Measurements from ENCODE around the gene SLFN11.
"Not testable (repeated sequence)": the region's sequence is repeated elsewhere in the genome, so short reads cannot be mapped to it uniquely, and the experiment has no call there.

Gene SLFN11

DNA sequence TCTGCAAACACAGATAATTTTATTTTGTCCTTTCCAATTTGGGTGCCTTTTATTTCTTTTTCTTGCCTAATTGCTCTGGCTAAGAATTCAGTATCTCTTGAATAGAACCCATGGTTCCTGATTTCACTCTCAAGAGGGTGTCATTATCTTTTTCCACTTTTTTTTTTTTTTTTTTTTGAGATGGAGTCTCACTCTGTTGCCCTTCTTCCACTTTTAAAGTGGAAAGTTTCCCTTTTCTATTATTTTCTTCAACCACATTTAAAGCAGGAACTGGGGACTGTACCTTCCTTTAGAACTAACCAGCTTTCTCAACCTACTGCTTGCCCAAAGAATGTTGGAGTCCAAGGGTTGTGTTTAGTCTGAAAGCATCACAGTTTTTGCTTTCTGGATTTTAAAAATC is 31.1 kb downstream of the SLFN11 start:
- H3K27me3 Mint-ChIP-seq, result no peaks in the 10 kb centered on the region
- H3K4me1 Mint-ChIP-seq, result peaks cover 26 to 49% of the 10 kb centered on the region in 2 donors
- peaks cover 0 to 9% of the 10 kb centered on the region in 2 donors for H3K36me3 Mint-ChIP-seq
- no peak for DNase-seq
- H3K27ac Mint-ChIP-seq, result peak overlapping the region; percentile 84
- peak; percentile 53 to 67 for ATAC-seq (replicated peaks)
- H3K9me3 Mint-ChIP-seq, result peaks cover 7% of the 10 kb centered on the region in 2 donors
- H3K4me3 Mint-ChIP-seq, result peak overlapping the region; percentile 66 to 68

DNA sequence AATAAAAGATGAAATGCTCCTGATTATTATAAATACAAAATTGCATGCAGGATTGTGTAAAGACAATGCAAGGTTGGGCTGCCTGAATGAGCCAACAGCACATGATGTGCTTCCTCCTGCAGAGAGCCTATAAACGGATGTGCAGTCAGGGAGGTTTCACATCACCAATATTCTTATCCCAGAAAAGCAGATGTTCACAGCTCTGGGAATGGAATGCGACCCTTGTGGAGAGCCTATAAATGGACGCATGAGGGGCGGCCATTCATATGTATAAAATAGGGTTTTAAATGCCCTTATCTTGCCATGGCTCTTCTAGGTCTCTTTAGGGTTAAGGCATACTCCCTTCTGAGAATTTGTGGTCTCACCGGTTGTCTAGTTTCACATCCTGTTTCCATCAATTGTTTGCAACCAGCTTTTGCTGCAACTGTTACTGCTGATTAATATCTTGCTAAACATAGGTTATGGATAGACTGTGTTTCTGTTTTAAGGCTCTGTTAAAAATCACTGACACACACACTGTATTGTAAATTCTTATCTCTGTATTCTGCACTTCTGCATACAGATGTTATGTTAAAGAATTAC is 31.9 kb downstream of the SLFN11 start:
- ATAC-seq (replicated peaks) (peak; percentile 44 to 52), DNase-seq (peak; percentile 73)
- peaks cover 0 to 9% of the 10 kb centered on the region in 2 donors for H3K36me3 Mint-ChIP-seq
- peaks cover 22 to 42% of the 10 kb centered on the region in 2 donors for H3K4me1 Mint-ChIP-seq
- peaks cover 7% of the 10 kb centered on the region in 2 donors for H3K9me3 Mint-ChIP-seq
- H3K27ac Mint-ChIP-seq, result peak overlapping the region; percentile 84
- peak overlapping the region; percentile 59 to 66 for H3K4me3 Mint-ChIP-seq
- no peaks in the 10 kb centered on the region for H3K27me3 Mint-ChIP-seq

DNA sequence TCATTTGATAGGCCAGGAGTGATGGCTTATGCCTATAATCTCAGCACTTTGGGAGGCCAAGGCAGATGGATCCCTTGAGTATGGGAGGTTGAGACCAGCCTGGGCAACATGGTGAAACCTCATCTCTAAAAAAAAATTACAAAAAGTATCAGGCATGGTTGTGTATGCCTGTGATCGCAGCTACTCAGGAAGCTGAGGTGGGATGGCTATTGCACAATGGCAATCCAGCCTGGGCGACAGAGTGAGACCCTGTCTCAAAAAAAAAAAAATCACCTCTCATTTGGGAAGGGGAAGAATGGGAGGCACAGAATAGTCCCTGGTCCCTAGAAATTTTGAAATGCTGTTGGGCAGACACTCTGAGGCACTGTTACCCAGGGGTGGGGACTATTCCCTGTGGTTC is 35.2 kb downstream of the SLFN11 start:
- DNase-seq, result no peak
- H3K27me3 Mint-ChIP-seq, result peaks cover 0 to under 1% of the 10 kb centered on the region in 2 donors
- peaks cover 16 to 25% of the 10 kb centered on the region in 2 donors for H3K4me1 Mint-ChIP-seq
- peaks cover 7% of the 10 kb centered on the region in 2 donors for H3K9me3 Mint-ChIP-seq
- no peak for ATAC-seq (replicated peaks)
- H3K36me3 Mint-ChIP-seq, result peaks cover under 1 to 9% of the 10 kb centered on the region in 2 donors
- H3K27ac Mint-ChIP-seq, result no peak overlapping the region
- no peak overlapping the region for H3K4me3 Mint-ChIP-seq

DNA sequence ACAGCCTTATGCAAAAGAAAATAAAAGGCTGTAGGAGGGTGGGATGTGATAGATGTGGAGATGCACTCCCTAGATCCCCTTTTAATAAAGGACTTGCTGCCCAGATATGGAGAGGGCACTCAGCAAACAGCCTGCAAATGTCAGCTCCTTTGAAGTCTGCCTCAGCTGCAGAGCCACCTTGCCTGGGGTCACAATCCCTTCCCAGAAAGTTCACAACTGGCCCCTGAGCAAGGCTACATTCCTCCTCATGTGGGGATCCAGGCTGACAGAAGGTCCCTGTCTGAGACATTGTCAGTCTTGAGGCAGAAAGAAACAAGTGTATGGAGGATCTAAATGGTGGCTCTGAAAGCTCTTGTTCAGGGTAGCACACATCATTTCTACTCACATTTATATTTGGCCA is 36.1 kb downstream of the SLFN11 start:
- no peak for DNase-seq
- ATAC-seq (replicated peaks), result no peak
- Mint-ChIP-seq H3K27me3 (peaks cover 7 to 9% of the 10 kb centered on the region in 2 donors), H3K36me3 (peaks cover 4 to 9% of the 10 kb centered on the region in 2 donors), H3K4me1 (peaks cover 12 to 20% of the 10 kb centered on the region in 2 donors), H3K9me3 (peaks cover 7 to 8% of the 10 kb centered on the region in 2 donors), H3K4me3 (no peak overlapping the region), H3K27ac (no peak overlapping the region)

DNA sequence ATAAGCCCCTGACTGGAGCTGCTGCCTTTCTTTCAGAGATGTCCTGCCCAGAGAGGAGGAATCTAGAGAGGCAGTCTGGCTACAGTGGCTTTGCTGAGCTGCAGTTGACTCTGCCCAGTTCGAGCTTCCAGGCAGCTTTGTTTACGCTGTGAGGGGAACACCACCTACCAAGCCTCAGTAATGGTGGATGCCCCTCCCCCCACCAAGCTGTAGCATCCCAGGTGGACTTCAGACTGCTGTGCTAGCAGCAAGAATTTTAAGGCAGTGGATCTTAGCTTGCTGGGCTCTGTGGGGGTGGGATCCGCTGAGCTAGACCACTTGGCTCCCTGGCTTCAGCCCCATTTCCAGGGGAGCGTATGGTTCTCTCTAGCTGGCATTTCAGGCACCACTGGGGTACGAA is 39.8 kb downstream of the SLFN11 start:
- H3K27ac Mint-ChIP-seq; H3K36me3 Mint-ChIP-seq; H3K9me3 Mint-ChIP-seq; H3K4me3 Mint-ChIP-seq; ATAC-seq (replicated peaks); DNase-seq: not testable (repeated sequence)
- peaks cover 5 to 16% of the 10 kb centered on the region in 2 donors for H3K4me1 Mint-ChIP-seq
- H3K27me3 Mint-ChIP-seq, result peaks cover 10 to 20% of the 10 kb centered on the region in 2 donors

DNA sequence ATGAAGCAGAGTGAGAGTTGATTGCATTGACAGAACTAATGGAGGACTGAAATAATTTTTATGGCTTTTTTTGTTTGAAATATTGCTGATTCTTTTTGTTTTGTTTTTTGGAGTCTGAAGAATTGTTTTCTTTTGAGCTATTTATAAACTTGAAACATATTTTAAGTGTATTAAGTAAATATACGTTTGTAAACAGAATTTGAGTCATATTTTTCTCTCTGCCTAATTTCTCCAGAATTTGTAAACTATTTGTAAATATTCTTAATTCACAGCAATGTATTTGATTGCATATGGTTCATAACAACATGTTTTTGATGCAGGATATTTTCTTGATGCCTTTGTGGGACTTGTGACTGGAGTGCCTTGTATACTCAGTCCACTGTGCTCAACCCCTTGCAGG is 50.7 kb downstream of the SLFN11 start:
- Mint-ChIP-seq H3K9me3 (peaks cover 3 to 12% of the 10 kb centered on the region in 2 donors), H3K27me3 (peaks cover 12 to 13% of the 10 kb centered on the region in 2 donors), H3K4me1 (no peaks in the 10 kb centered on the region), H3K27ac (no peak overlapping the region), H3K36me3 (no peaks in the 10 kb centered on the region), H3K4me3 (no peak overlapping the region)
- ATAC-seq (replicated peaks), result no peak
- DNase-seq, result no peak

DNA sequence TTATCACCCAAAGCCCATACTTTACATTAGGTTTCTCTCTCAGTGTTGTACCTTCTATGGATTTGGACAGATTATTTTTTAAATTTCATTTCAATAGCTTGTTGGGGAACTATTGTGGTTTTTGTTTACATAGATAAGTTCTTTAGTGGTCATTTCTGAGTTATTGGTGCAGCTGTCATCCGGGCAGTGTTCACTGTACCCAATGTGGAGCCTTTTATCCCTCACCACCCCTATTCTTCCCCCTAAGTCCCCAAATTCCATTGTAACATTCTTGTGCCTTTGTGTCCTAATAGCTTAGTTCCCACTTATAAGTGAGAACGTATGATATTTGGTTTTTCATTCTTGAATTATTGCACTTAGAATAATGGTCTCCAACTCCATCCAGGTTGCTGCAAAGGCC is 57.5 kb downstream of the SLFN11 start:
- Mint-ChIP-seq H3K4me1 (peaks cover 15 to 23% of the 10 kb centered on the region in 2 donors), H3K4me3 (no peak overlapping the region), H3K36me3 (no peaks in the 10 kb centered on the region), H3K27ac (no peak overlapping the region), H3K27me3 (peaks cover 16 to 18% of the 10 kb centered on the region in 2 donors), H3K9me3 (no peaks in the 10 kb centered on the region)
- DNase-seq (no peak), ATAC-seq (replicated peaks) (no peak)

DNA sequence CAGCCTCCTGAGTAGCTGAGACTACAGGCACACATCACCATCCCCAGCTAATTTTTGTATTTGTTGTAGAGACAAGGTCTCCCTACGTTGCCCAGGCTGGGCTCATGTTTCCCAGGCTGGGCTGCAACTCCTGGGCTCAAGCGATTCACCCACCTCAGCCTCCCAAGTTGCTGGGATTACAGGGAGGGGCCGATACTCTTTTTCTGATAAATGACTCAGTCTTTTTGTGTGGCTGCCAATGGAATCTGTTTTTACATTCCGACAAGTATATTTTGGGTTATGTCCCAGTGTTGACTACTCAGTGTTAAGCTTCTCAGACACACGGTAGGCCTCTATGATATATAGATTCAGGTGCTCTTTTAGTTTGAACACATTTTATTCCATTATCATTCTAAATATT is 58.1 kb downstream of the SLFN11 start:
- Mint-ChIP-seq H3K9me3 (no peaks in the 10 kb centered on the region), H3K4me3 (no peak overlapping the region), H3K27me3 (peaks cover 16 to 18% of the 10 kb centered on the region in 2 donors), H3K27ac (peak overlapping the region; percentile 22), H3K4me1 (peaks cover 15 to 23% of the 10 kb centered on the region in 2 donors), H3K36me3 (no peaks in the 10 kb centered on the region)
- ATAC-seq (replicated peaks) (no peak), DNase-seq (no peak)

DNA sequence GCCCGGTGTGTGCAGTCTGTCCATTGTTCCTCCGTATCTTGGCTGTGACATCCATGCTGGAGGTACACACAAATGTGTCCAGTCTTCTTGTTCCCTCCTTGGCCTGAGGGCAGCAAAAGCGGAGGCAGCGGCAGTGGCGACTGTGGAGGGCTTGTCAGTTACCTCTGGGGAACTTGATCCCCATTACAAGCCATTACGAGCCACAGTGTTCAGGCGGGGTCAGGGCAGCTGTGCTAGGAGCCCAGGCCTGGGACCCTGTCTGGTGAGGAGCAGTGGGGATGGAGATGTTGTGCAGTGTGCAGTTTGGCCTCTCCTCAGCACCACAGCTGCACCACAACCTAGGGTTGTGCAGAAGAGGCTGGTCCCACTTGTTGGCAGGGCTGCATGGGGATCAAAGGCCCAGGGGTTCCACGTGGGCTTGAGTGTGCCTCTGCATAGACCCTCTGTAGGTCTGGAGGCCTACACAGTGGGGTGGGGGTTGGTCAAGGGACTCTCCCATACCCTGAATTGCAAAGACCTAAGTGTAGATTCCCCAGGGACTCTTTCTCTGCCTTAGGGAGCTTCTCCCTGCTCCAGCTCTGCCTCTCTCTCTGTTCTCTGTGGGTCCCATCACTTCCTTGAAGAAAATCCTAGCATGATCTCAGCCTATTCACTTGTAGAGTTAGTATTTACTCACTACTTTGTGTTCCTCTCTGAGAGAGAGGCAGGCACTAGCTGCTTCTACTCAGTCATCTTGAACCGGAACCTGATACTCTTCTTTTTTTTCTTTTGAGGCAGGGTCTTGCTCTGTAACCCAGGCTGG is 58.8 kb downstream of the SLFN11 start:
- peaks cover 12 to 18% of the 10 kb centered on the region in 2 donors for H3K27me3 Mint-ChIP-seq
- peaks cover 15 to 23% of the 10 kb centered on the region in 2 donors for H3K4me1 Mint-ChIP-seq
- H3K36me3 Mint-ChIP-seq, result no peaks in the 10 kb centered on the region
- peak overlapping the region; percentile 22 for H3K27ac Mint-ChIP-seq
- no peak for DNase-seq
- no peak for ATAC-seq (replicated peaks)
- no peak overlapping the region for H3K4me3 Mint-ChIP-seq
- peaks cover 0 to 3% of the 10 kb centered on the region in 2 donors for H3K9me3 Mint-ChIP-seq

DNA sequence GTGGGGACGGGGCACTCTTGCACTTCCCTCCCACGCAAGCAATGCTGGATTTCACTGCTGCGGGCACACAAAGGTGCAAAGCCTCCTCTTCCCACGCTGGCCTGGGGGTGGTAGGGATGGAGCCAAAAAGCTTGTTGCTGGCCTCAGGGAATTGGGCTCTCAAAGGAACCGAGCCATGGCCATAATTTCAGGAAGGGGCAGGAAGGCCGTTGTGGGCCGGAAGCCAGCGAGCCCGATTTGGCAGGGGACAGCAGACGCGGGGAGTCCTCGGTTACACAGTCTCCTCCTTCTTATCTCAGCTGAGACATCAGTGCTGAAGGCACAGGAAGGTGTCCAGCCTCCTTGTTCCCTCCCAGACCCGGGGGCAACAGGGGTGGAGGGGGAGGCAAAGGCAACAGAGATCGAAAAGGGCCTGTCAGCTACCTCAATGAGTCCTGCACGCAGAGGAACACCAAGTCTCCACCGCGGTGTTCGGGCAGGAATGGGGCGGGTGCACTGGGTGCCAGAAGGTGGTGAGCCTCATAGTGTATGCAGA is 59.5 kb downstream of the SLFN11 start:
- peak overlapping the region; percentile 56 for H3K27ac Mint-ChIP-seq
- H3K4me1 Mint-ChIP-seq, result peaks cover 15 to 23% of the 10 kb centered on the region in 2 donors
- ATAC-seq (replicated peaks), result no peak

DNA sequence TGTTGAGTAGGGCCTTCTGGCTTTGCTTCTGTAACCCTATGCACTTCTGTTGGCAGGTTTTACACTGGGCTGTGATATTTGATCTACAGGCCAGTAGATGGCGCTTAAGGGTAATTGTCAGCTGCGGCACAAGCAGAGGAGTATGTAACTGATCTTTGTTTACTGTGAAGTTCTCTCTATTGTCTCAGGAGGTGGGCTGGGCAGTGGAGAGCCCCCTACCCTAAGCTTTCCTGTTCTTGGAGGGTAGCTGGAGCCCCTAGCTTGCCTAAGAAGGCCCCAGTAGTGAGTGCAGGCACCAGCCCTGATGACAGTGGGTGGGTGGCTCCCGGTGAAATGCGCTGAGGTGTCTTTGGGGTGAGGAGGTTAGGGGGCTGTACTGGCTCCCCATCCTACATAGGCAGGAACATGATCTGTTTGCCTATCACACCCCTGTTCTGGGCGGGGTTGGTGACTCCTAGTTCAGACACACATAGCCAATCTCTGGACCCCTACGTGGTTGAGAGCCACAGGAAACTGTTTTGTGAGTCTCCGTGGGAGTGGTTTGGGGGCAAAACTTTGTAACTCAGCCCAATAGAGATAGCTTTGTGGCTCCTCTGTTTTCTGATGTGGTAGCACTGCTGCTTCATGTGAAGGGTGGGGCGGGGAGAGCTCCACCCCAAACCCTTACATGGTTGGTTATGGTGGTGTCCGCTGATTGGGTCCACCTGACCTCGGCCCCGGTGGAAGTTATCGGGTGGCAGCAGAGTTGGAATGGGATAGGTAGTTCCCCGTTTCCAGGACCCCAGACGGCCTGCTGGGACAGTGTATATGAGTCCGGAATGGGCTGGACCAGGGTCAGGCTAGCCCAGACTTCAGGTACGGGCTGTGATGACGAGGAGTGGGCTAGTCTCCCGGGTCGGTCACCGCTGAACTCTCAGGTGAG is 60.4 kb downstream of the SLFN11 start:
- DNase-seq, result peak; percentile 24

More for the DNA sequence above, 59.5 kb downstream of the SLFN11 start:
- Mint-ChIP-seq H3K27me3 (peaks cover 12 to 18% of the 10 kb centered on the region in 2 donors), H3K9me3 (peaks cover 3 to 7% of the 10 kb centered on the region in 2 donors), H3K4me3 (peak overlapping the region; percentile 87 to 90), H3K36me3 (peaks cover 3 to 6% of the 10 kb centered on the region in 2 donors)
- DNase-seq, result no peak

DNA sequence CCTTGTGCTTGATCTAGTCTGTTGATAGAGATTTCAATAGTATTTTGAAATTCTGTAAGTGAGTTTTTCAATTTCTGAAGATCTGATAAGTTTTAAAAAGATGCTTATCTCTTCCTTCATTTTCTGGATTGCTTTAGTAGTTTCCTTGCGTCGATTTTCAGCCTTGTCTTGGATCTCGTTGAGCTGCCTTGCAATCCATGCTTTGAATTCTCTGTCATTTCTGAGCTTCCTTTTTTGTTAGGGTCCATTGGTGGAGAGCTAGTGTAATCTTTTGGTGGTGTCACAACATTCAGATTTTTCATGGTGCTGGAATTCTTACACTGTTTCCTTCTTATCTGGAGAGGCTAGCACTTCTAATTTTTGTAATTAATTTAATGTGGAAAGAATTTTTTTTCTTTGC is 61.1 kb downstream of the SLFN11 start:
- ATAC-seq (replicated peaks), result no peak
- H3K4me3 Mint-ChIP-seq, result no peak overlapping the region
- peaks cover 3 to 6% of the 10 kb centered on the region in 2 donors for H3K36me3 Mint-ChIP-seq
- peaks cover 16 to 24% of the 10 kb centered on the region in 2 donors for H3K27me3 Mint-ChIP-seq
- no peak overlapping the region for H3K27ac Mint-ChIP-seq
- peaks cover 3 to 7% of the 10 kb centered on the region in 2 donors for H3K9me3 Mint-ChIP-seq
- H3K4me1 Mint-ChIP-seq, result peaks cover 15 to 23% of the 10 kb centered on the region in 2 donors
- DNase-seq, result no peak

More for the DNA sequence above, 60.4 kb downstream of the SLFN11 start:
- peaks cover 3 to 6% of the 10 kb centered on the region in 2 donors for H3K36me3 Mint-ChIP-seq
- peak overlapping the region; percentile 86 for H3K27ac Mint-ChIP-seq
- ATAC-seq (replicated peaks), result peak; percentile 92
- peak overlapping the region; percentile 87 to 90 for H3K4me3 Mint-ChIP-seq
- peaks cover 15 to 23% of the 10 kb centered on the region in 2 donors for H3K4me1 Mint-ChIP-seq
- H3K9me3 Mint-ChIP-seq, result peaks cover 3 to 7% of the 10 kb centered on the region in 2 donors
- peaks cover 12 to 19% of the 10 kb centered on the region in 2 donors for H3K27me3 Mint-ChIP-seq

DNA sequence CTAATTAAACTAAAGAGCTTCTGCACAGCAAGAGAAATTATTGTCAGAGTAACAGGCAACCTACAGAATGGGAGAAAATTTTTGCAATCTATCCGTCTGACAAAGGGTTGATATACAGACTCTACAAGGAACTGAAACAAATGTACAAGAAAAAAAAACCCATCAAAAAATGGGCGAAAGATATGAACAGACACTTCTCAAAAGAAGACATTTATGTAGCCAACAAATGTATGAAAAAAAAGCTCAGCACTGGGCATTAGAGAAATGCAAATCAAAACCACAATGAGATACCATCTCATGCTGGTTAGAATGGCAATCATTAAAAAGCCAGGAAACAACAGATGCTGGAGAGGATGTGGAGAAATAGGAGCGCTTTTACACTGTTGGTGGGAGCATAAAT is 64.1 kb downstream of the SLFN11 start:
- DNase-seq; H3K4me3 Mint-ChIP-seq; H3K9me3 Mint-ChIP-seq; ATAC-seq (replicated peaks); H3K36me3 Mint-ChIP-seq; H3K27ac Mint-ChIP-seq: not testable (repeated sequence)
- H3K27me3 Mint-ChIP-seq, result peaks cover 27 to 30% of the 10 kb centered on the region in 2 donors
- peaks cover 14 to 17% of the 10 kb centered on the region in 2 donors for H3K4me1 Mint-ChIP-seq

Data from stimulated activated naive B cell treated with anti-CD40 and anti-IgM and Interleukin-4, amounts not matched to agents 10 μg/mL and 1 μg/mL and 100 μg/mL, for 72 hours (primary cell).